ENCODE results near the gene LRRC4B. TPM values are rescaled to one million over a fixed set of nuclear protein-coding genes. Genes with fewer than 3 reads are reported as not detected.

Gene LRRC4B
- total RNA-seq, 1 experiment from 2014 or later = 3.8 TPM

- H3K14ac ChIP-seq (ENCODE audit: insufficient read depth, low read length) = no peak overlapping the region
- no peaks in the 10 kb centered on the region for H4K20me1 ChIP-seq (ENCODE audit: control insufficient read depth, insufficient read depth, insufficient read length)
- no peak overlapping the region for H2BK15ac ChIP-seq (ENCODE audit: low read depth, low read length)
- H3K56ac ChIP-seq (ENCODE audit: insufficient read length, low read depth, low read length) = no peak overlapping the region
- no peak overlapping the region for H4K8ac ChIP-seq (replicated peaks; ENCODE audit: insufficient read length, low read depth, low read length)
- H2BK20ac ChIP-seq (ENCODE audit: low read depth, low read length, poor library complexity, severe bottlenecking) = no peak overlapping the region
- no peak overlapping the region for H4K5ac ChIP-seq (ENCODE audit: insufficient read length, low read depth, low read length)
- no peak overlapping the region for H3K23ac ChIP-seq (ENCODE audit: insufficient read length, low read depth, low read length)
- Mint-ChIP-seq H3K9me3 (no peaks in the 10 kb centered on the region), H3K36me3 (ENCODE audit: insufficient read depth in 1 of 3, low read depth in 3 of 3) (peaks cover 0 to 3% (median 0%) of the 10 kb centered on the region in 3 experiments; a peak in 1 of 7 replicates), H3K27me3 (ENCODE audit: low read depth) (peaks cover 8% of the 10 kb centered on the region), H3K4me1 (peaks cover 2 to 19% of the 10 kb centered on the region in 2 experiments; a peak in 3 of 4 replicates), H3K27ac (no peak overlapping the region), H3K4me3 (no peak overlapping the region)
- H2AFZ ChIP-seq (ENCODE audit: low read length) = no peak overlapping the region
- no peak overlapping the region for H2BK120ac ChIP-seq (ENCODE audit: low read depth, low read length, poor library complexity, severe bottlenecking)
- H3K27ac ChIP-seq (ENCODE audit: insufficient read length, low read depth, low read length) = no peak overlapping the region
- no peaks in the 10 kb centered on the region for H3K23me2 ChIP-seq (ENCODE audit: insufficient read length, low read depth, low read length, poor library complexity, severe bottlenecking)
- no peak overlapping the region for H2BK12ac ChIP-seq (ENCODE audit: insufficient read length, low read depth, low read length)
- no peak overlapping the region for H3K18ac ChIP-seq (ENCODE audit: insufficient read length, low read depth, low read length)
- no peak overlapping the region for H3K4me2 ChIP-seq (ENCODE audit: insufficient read depth, insufficient read length, low read length)
- no peak overlapping the region for H4K91ac ChIP-seq (ENCODE audit: insufficient read length, low read depth, low read length)
- no peak overlapping the region for H3K9ac ChIP-seq (ENCODE audit: extremely low read depth, insufficient read length, low read length)
- no peak overlapping the region for H3T11ph ChIP-seq (ENCODE audit: low read length)
- TF ChIP-seq CTCF (conservative IDR thresholded peaks at IDR 0.05) = no peak
- no peaks in the 10 kb centered on the region for H3K79me1 ChIP-seq (ENCODE audit: insufficient read depth, low read depth, low read length, poor library complexity, severe bottlenecking)
- H2AK5ac ChIP-seq (ENCODE audit: insufficient read length, low read length) = no peak overlapping the region
- no CpG with 5 or more reads among the region's 21 CpGs for WGBS (ENCODE audit: extremely low coverage, insufficient read length, low lambda C conversion rate)
- H3K4ac ChIP-seq (ENCODE audit: low read depth, low read length) = no peak overlapping the region
- H3K27me3 ChIP-seq (ENCODE audit: insufficient read depth, low read length) = no peaks in the 10 kb centered on the region
- H3K79me2 ChIP-seq (ENCODE audit: insufficient read depth, low read length) = no peaks in the 10 kb centered on the region
- no peak overlapping the region for H2BK5ac ChIP-seq (ENCODE audit: insufficient read length, low read length)
- no peak for DNase-seq
- no peaks in the 10 kb centered on the region for H3K9me3 ChIP-seq (ENCODE audit: control insufficient read depth, low read depth, low read length)
- no peaks in the 10 kb centered on the region for H3K4me1 ChIP-seq (ENCODE audit: insufficient read depth, low read length)
Observed at GRCh38 chr19:50542943-50543342, 25.3 kb downstream of the LRRC4B start.
